IMR-90 (cell line): ENCODE results near the gene C17orf78. TPM values are rescaled to one million over a fixed set of nuclear protein-coding genes. Genes with fewer than 3 reads are reported as not detected.

Experiments used
- ATAC-seq: fragments of 200-7000 bp; cut with Tn5 transposase; 2 replicates; pipeline ENCODE4 v1.9.1; 2020; ENCODE audit warnings: low read depth, mild to moderate bottlenecking, moderate library complexity
- BruUV-seq: library from RNA; stranded (reverse); fragments of 400-500 nt; replicated peaks from 2 replicates; lab custom pipeline; 2021; lab: Mats Ljungman, UMichigan
- CTCF ChIA-PET: fragments of 300-600 bp; formaldehyde crosslinking; extraction: SDS; loops from one replicate; lab custom pipeline; 2021; ENCODE audit warnings: antibody characterized with exemption; lab: Yijun Ruan, JAX
- POLR2A ChIA-PET: fragments of 300-600 bp; sonication (Branson Sonifier 250); formaldehyde crosslinking; loops from one replicate; lab custom pipeline; 2022; ENCODE audit warnings: antibody characterized with exemption; ENCODE audit not compliant: unreplicated experiment; lab: Charles Lee
- DNase-seq: peaks from one replicate; pipeline ENCODE4 v3.0.0; 2013
- H2AFZ ChIP-seq: replicated peaks from 2 replicates; pipeline ENCODE3; 2013; ENCODE audit warnings: low read length, mild to moderate bottlenecking; ENCODE audit not compliant: poor library complexity
- H2AK5ac ChIP-seq: 2 replicates; pipeline ENCODE4 v1.6.1; 2013; ENCODE audit warnings: low read depth, low read length, inconsistent platforms
- H2AK9ac ChIP-seq: replicated peaks from 2 replicates; pipeline ENCODE3; 2013; ENCODE audit warnings: mild to moderate bottlenecking, low read depth, low read length, moderate library complexity; ENCODE audit not compliant: poor library complexity
- H2BK120ac ChIP-seq: 2 replicates; pipeline ENCODE4 v1.6.1; 2013; ENCODE audit warnings: low read depth, low read length, inconsistent platforms
- H2BK15ac ChIP-seq: 3 replicates; pipeline ENCODE4 v1.6.1; 2013; ENCODE audit warnings: low read depth, low read length, inconsistent platforms
- H2BK20ac ChIP-seq: 2 replicates; pipeline ENCODE4 v1.6.1; 2013; ENCODE audit warnings: low read depth, mild to moderate bottlenecking, inconsistent platforms, low read length, moderate library complexity
- H2BK5ac ChIP-seq: 2 replicates; pipeline ENCODE4 v1.6.1; 2013; ENCODE audit warnings: mild to moderate bottlenecking, low read depth, low read length, inconsistent platforms; ENCODE audit not compliant: poor library complexity, severe bottlenecking
- H3K14ac ChIP-seq: replicated peaks from 2 replicates; pipeline ENCODE4 v1.6.1; 2013; ENCODE audit warnings: low read depth, low read length, inconsistent platforms
- H3K18ac ChIP-seq: 2 replicates; pipeline ENCODE4 v1.6.1; 2013; ENCODE audit warnings: low read depth, low read length, control low read depth
- H3K23ac ChIP-seq: 2 replicates; pipeline ENCODE4 v1.6.1; 2013; ENCODE audit warnings: low read depth, low read length, inconsistent platforms
- H3K27ac ChIP-seq: 2 replicates; pipeline ENCODE4 v1.5.1; 2013; ENCODE audit warnings: mild to moderate bottlenecking, control low read depth, low read length; ENCODE audit not compliant: insufficient read depth
- H3K27me3 ChIP-seq: 2 replicates; pipeline ENCODE4 v1.6.1; 2013; ENCODE audit warnings: low read length; ENCODE audit not compliant: control insufficient read depth, insufficient read depth
- H3K36me3 ChIP-seq: 2 replicates; pipeline ENCODE4 v1.6.1; 2013; ENCODE audit warnings: low read length, mixed read lengths; ENCODE audit not compliant: control insufficient read depth, insufficient read depth
- H3K4ac ChIP-seq: 2 replicates; pipeline ENCODE4 v1.6.1; 2013; ENCODE audit warnings: low read depth, low read length, inconsistent platforms
- H3K4me1 ChIP-seq: 2 replicates; pipeline ENCODE4 v1.6.1; 2013; ENCODE audit warnings: low read length, mixed read lengths; ENCODE audit not compliant: control insufficient read depth, insufficient read depth
- H3K4me2 ChIP-seq: 2 replicates; pipeline ENCODE4 v1.6.1; 2013; ENCODE audit warnings: low read depth, mild to moderate bottlenecking, control low read depth, low read length, moderate library complexity
- H3K4me3 ChIP-seq: 2 replicates; pipeline ENCODE4 v1.5.1; 2013; ENCODE audit warnings: low read depth, mild to moderate bottlenecking, control low read depth, low read length, moderate library complexity; ENCODE audit not compliant: insufficient read depth
- H3K56ac ChIP-seq: 2 replicates; pipeline ENCODE4 v1.6.1; 2013; ENCODE audit warnings: low read length, inconsistent platforms; ENCODE audit not compliant: insufficient read depth; ENCODE audit errors: extremely low read depth
- H3K79me1 ChIP-seq, 2 experiments: 2 replicates each; pipeline ENCODE4 v1.6.1; 2013; ENCODE audit warnings: low read length in 2 of 2, inconsistent platforms in 1 of 2, low read depth in 1 of 2
- H3K9ac ChIP-seq: 2 replicates; pipeline ENCODE4 v1.6.1; 2013; ENCODE audit warnings: low read depth, low read length, control low read depth
- H3K9me1 ChIP-seq: 2 replicates; pipeline ENCODE4 v1.6.1; 2013; ENCODE audit warnings: low read length, inconsistent platforms; ENCODE audit not compliant: insufficient read depth
- H3K9me3 ChIP-seq: 2 replicates; pipeline ENCODE4 v1.6.1; 2013; ENCODE audit warnings: low read length; ENCODE audit not compliant: control insufficient read depth, insufficient read depth
- H4K20me1 ChIP-seq: 2 replicates; pipeline ENCODE4 v1.6.1; 2013; ENCODE audit warnings: low read length, inconsistent platforms; ENCODE audit not compliant: insufficient read depth
- H4K5ac ChIP-seq: 2 replicates; pipeline ENCODE4 v1.6.1; 2013; ENCODE audit warnings: mild to moderate bottlenecking, low read depth, low read length, control low read depth
- H4K8ac ChIP-seq, 2 experiments: 2 replicates each; pipeline ENCODE4 v1.6.1; 2013; ENCODE audit warnings: low read depth in 2 of 2, low read length in 2 of 2, control low read depth in 1 of 2, inconsistent platforms in 1 of 2
- H4K91ac ChIP-seq: 2 replicates; pipeline ENCODE4 v1.6.1; 2013; ENCODE audit warnings: low read depth, low read length, inconsistent platforms; ENCODE audit not compliant: insufficient read depth
- CEBPB ChIP-seq: IDR thresholded peaks from 2 replicates; pipeline ENCODE4 v1.6.1; 2012; ENCODE audit warnings: low read depth, low read length, improper control_type of control experiment
- CTCF ChIP-seq: conservative IDR thresholded peaks from 2 replicates; pipeline ENCODE4 v1.5.1; 2012; ENCODE audit warnings: mild to moderate bottlenecking, low read depth, low read length, improper control_type of control experiment
- FOS ChIP-seq: fragments of 150-350 bp; IDR thresholded peaks from 2 replicates; pipeline ENCODE4 v1.6.1; 2016; ENCODE audit warnings: low read depth, low read length
- MAZ ChIP-seq: IDR thresholded peaks from 2 replicates; pipeline ENCODE4 v1.6.1; 2012; ENCODE audit warnings: low read depth, mild to moderate bottlenecking, low read length, improper control_type of control experiment, moderate library complexity, borderline replicate concordance
- POLR2A ChIP-seq: IDR thresholded peaks from 2 replicates; pipeline ENCODE4 v1.6.1; 2012; ENCODE audit warnings: mild to moderate bottlenecking, low read depth, low read length
- RAD21 ChIP-seq: IDR thresholded peaks from 2 replicates; pipeline ENCODE4 v1.6.1; 2012; ENCODE audit warnings: low read length, improper control_type of control experiment
- SMC3 ChIP-seq: fragments of 150-350 bp; IDR thresholded peaks from 2 replicates; pipeline ENCODE4 v1.6.1; 2016; ENCODE audit warnings: low read depth, mild to moderate bottlenecking, antibody characterized with exemption, low read length, moderate library complexity
- USF2 ChIP-seq: fragments of 150-350 bp; IDR thresholded peaks from 2 replicates; pipeline ENCODE4 v1.6.1; 2017; ENCODE audit warnings: mild to moderate bottlenecking, antibody characterized with exemption, low read length, low read depth
- WGBS, 2 experiments: methylation state at CpG; one replicate each; pipeline versions ENCODE4 v1.1.5 to v1.1.7; 2013; ENCODE audit warnings: missing lambda C conversion rate in 2 of 2; ENCODE audit not compliant: insufficient read length in 1 of 2; ENCODE audit errors: extremely low coverage in 2 of 2; 5-methylcytosine and 5-hydroxymethylcytosine counted together
- dilution Hi-C: fragments of 300-500 bp; cut with HindIII; formaldehyde crosslinking; loops from one replicate; pipeline ENCODE4 v1.14.3; 2018; ENCODE audit warnings: low sequenced_read_pairs; ENCODE audit not compliant: unreplicated experiment
- in situ Hi-C: fragments of 300-500 bp; cut with MboI; formaldehyde crosslinking; loops from 3 replicates; pipeline ENCODE4 v1.14.3; 2019; ENCODE audit warnings: low sequenced_read_pairs, inconsistent platforms, mixed read lengths
- intact Hi-C: fragments of 100-400 bp; cut with micrococcal nuclease; formaldehyde crosslinking; loops from 2 replicates; pipeline ENCODE4 v1.10.0; 2022
- polyA plus RNA-seq, 3 experiments: library from polyadenylated mRNA; depleted of rRNA; stranded (reverse); fragments of >200 nt; gene quantifications; 2 replicates each; pipeline ENCODE4 v1.2.3, GENCODE V29; 2012; ENCODE audit warnings: low replicate concordance in 1 of 3
- total RNA-seq: library from RNA; depleted of rRNA; stranded (reverse); fragments of >200 nt; gene quantifications from 2 replicates; pipeline ENCODE4 v1.2.3, GENCODE V29; 2012

Gene C17orf78
- total and polyA plus RNA-seq, 2 of the 4 experiments (the other 2 are of a cell fraction): not detected

DNA sequence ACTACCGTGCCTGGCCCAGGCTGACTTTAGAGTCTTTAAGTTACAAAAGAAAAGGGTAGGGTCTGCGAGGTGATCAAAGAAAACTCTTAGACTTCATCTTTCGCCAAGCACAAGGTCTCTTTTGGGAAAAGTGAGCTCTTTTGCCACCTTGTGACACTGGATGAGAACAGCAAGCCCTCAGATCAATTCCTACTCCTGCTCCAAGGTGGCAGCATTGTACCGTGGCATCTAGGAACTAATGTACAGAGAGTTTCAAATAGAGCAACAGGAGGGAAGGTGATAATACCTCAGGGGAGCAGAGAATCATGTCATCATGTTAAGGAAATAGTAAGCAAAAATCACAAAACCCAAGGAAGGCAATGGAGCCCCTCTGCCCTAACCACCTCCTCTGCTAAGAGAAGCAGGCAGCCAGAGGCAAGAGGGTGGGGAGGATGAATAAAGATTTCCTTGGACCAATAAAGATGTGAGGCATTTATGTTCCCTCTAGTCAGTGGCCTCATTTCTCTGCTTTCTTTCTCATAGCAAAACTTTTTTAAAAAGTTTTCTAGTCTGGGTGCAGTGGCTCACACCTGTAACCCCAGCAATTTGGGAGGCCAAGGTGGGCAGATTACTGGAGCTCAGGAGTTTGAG, 2.1 kb upstream of the C17orf78 start:
- whole genome bisulfite sequencing, 2 experiments: no CpG with 5 or more reads among the region's 4 CpGs
- no peak overlapping the region for H3K27ac ChIP-seq
- intact Hi-C loops (loop anchor here (1.0 to 10.0 kb wide), 6 partner anchors 24 to 771 kb away; partner anchors contain the start of genes DUSP14 and SYNRG), dilution Hi-C loops (no loop called here), in situ Hi-C loops (loop anchor here (10.0 kb wide), 1 partner anchor 769 kb away; the partner anchor contains the start of gene MRM1)
- ChIA-PET CTCF (interaction anchor here (0.6 to 3.4 kb wide), 35 partner anchors 9 to 771 kb away, joined by 3 to 28 read pairs (median 4); no protein-coding TSS in a partner anchor), POLR2A (no interaction called here)
- no peaks in the 10 kb centered on the region for H4K20me1 ChIP-seq
- H3K4me1 ChIP-seq: no peaks in the 10 kb centered on the region; the same call in 1 of the 2 replicates
- H3K18ac ChIP-seq: no peak overlapping the region
- ATAC-seq (peak; percentile 100), DNase-seq (peak; percentile 87)
- H3K27me3 ChIP-seq: no peaks in the 10 kb centered on the region
- no peaks in the 10 kb centered on the region for H3K9me1 ChIP-seq
- no peak overlapping the region for H3K4ac ChIP-seq
- no peak overlapping the region for H3K9ac ChIP-seq
- no peak overlapping the region for H3K23ac ChIP-seq
- no peak overlapping the region for H2AK5ac ChIP-seq
- no peak overlapping the region for H3K14ac ChIP-seq
- peak overlapping the region; percentile 64 for H2AFZ ChIP-seq
- 0 out of 4 replicates have a peak overlapping the region, but pooled peaks of 1 of the 2 experiments have one; percentile 42 for H4K8ac ChIP-seq
- H3K4me3 ChIP-seq: no peak overlapping the region
- H2BK20ac ChIP-seq: no peak overlapping the region
- no peaks in the 10 kb centered on the region for H3K9me3 ChIP-seq
- H3K79me1 ChIP-seq: peaks cover 0 to 7% of the 10 kb centered on the region in 2 experiments; a peak in 1 of 4 replicates
- no peak overlapping the region for H4K91ac ChIP-seq
- H3K4me2 ChIP-seq: no peak overlapping the region
- H2BK120ac ChIP-seq: no peak overlapping the region
- no TSS peak for BruUV-seq
- H3K56ac ChIP-seq: no peak overlapping the region
- H3K36me3 ChIP-seq: no peaks in the 10 kb centered on the region
- H4K5ac ChIP-seq: no peak overlapping the region
- TF ChIP-seq POLR2A (peak; percentile 48; the same call in 1 of the 2 replicates), CEBPB (no peak), FOS (no peak), MAZ (peak; percentile 49; the same call in 1 of the 2 replicates), SMC3 (peak; percentile 99), USF2 (0 out of 2 replicates have a peak, but pooled peaks have one; percentile 12), CTCF (peak; percentile 100; the same call in 1 of the 2 replicates), RAD21 (peak; percentile 100)
- no peak overlapping the region for H2BK15ac ChIP-seq
- no peak overlapping the region for H2AK9ac ChIP-seq
- H2BK5ac ChIP-seq: no peak overlapping the region
